NCI-H1048 (cell line): Measurements from ENCODE around the gene NFATC2IP.
A peak's percentile ranks its signal among the peaks of the same experiment; 100 is the strongest.

Experiments used
- DNase-seq: peaks from one replicate; lab custom pipeline; 2025; lab: John Stamatoyannopoulos, UW

NFATC2IP gene

DNA sequence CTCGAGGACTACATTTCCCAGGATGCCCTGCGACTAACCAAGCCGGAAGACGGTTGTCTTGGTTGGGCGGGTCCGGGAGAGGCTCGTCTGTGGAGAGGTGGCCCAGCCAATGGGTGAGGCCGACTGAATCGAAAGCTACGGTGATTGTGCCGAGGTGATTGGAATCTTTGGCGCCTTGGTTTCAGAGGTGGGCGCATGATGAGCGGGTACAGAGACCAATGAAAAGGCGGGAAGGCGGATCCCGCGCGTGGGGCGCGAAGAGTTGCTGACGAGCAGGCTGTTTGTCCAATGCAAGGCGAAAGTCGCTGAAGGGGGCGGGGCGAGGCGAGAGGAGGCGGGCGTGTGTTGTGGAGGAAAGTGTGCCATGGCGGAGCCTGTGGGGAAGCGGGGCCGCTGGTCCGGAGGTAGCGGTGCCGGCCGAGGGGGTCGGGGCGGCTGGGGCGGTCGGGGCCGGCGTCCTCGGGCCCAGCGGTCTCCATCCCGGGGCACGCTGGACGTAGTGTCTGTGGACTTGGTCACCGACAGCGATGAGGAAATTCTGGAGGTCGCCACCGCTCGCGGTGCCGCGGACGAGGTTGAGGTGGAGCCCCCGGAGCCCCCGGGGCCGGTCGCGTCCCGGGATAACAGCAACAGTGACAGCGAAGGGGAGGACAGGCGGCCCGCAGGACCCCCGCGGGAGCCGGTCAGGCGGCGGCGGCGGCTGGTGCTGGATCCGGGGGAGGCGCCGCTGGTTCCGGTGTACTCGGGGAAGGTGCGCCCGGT is at the start of gene NFATC2IP:
NFATC2IP (plus strand) TSS at position 290 of the 762 bp plus-strand sequence; CDS start at position 365, 75 bp downstream.
- peak; percentile 94 for DNase-seq

GRCh38 chr16:28901862-28902261 is 48.9 kb upstream of the NFATC2IP start:
- no peak for DNase-seq

- no peak for DNase-seq
Observed at GRCh38 chr16:28902909-28903308, 47.8 kb upstream of the NFATC2IP start.

DNA sequence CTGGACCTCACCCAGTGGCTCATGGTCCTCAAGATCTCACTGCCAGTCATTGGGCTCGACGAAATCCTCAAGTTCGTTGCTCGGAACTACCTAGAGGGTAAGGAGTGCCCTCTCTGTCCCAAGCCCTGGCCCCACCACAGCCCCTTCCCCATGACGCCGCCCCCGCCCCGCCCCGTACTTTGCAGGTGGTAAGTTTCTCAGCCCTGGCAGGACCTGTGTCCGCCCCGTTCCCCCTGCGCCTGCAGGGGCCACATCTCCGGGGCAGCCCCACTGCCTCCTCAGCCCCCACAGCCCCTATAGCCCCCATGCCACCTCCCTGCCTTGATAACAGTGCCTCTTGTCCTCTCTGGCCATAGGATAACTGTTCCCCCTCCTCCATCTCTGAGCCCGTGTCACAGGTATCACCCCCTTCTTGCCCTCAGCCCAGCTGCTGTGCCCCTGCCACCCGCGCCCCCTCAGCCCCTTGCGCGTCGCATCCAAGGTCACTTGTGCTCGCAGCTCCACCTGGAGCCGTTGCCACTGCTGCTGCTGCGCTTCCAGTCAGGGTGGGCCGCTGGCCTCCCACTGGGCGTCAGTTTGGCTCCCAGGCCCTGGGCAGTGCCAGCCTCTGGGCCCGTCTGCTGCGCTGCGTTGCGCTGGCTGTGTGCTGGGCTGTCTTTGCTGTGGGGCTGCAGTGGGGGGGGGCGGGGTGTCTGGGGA is 47.2 kb upstream of the NFATC2IP start:
- DNase-seq = no peak

- no peak for DNase-seq
Observed at GRCh38 chr16:28904363-28904762, 46.4 kb upstream of the NFATC2IP start.

DNA sequence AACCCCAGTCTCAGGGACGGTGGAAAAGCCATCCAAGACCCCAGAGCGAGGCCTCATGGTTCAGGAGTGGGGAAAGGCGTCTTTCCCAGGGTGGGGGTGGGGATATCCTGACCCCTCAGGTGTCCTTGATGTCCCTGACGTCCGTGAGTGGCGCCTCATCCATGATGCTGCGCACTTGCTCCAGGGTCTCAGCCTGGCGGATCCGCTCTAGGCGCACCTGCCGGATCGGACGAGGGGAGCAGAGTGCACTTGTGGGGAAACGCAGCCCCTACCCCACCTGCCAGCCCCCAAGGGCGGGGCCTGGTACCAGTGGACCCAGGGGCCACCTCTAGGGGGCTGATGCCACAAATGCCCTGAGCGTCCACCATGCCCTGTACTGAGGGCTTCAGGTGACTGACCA is 45.9 kb upstream of the NFATC2IP start:
- no peak for DNase-seq

DNA sequence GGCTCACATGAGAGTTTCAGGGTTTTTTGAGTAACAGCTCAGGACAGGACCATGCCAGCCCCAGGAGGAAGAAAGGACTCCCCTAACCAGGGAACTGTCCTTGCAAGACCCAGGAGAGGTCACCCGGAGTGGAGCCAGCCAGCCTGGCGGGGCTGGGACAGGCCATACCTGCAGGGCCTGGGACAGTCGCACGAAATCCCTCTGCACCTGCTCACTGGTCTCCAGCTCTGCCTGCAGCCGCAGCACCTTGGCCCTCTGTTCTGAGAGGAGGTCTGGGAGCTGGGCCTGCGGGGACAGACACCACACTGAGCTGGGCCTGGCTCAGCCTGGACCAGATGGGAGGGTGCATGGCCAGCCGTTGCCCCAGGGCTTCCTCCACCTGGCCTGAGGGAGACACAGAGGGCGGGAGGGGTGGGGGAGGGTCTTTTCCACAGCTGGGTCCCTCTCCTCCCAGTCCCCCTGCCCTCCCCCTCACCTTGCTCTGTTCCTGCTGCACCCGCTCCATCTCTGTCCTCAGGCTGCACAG is 45.4 kb upstream of the NFATC2IP start:
- no peak for DNase-seq

- no peak for DNase-seq
Observed at GRCh38 chr16:28905800-28906372, 44.9 kb upstream of the NFATC2IP start.

GRCh38 chr16:28910086-28911031 is 40.4 kb upstream of the NFATC2IP start:
- no peak for DNase-seq

GRCh38 chr16:28912558-28912957 is 38.2 kb upstream of the NFATC2IP start:
- no peak for DNase-seq

DNA sequence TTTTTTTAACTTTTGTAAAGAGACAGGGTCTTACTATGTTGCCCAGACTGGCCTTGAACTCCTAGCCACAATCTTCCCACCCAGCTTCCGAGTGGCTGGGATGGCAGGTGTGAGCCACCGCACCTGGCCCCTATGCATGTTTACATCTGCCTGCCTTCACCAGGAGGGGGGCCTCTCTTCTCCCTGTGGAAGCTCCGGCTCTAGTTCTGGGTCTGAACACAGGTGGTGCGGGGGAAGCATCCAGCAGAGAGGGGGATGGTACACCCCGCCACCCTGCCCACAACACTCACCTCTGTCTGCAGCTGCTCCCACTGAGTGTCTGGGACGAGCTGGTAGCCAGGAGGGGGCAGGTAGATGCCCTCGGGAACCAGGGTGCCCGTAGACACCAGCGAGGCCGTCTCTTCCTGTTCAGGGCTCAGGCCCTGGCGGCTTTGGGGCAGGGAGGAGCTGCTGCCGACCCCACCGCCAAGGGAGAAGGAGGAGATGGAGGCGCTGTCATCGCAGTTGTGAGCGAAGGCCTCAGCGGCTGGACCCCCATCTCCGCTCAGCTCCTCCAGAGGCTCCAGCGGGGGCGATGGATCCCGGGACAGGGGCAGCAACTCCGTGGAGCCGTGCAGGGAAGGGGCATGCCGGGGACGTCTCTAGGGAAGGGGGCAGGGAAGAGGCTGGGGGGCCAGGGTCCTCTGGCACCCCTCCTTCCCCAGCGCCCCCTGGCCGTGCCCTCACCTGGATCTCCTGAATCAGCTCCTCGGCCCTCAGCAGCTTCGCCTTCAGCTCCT is 36.6 kb upstream of the NFATC2IP start:
- no peak for DNase-seq

GRCh38 chr16:28915181-28915580 is 35.6 kb upstream of the NFATC2IP start:
- no peak for DNase-seq

GRCh38 chr16:28917095-28917494 is 33.6 kb upstream of the NFATC2IP start:
- DNase-seq = no peak

DNA sequence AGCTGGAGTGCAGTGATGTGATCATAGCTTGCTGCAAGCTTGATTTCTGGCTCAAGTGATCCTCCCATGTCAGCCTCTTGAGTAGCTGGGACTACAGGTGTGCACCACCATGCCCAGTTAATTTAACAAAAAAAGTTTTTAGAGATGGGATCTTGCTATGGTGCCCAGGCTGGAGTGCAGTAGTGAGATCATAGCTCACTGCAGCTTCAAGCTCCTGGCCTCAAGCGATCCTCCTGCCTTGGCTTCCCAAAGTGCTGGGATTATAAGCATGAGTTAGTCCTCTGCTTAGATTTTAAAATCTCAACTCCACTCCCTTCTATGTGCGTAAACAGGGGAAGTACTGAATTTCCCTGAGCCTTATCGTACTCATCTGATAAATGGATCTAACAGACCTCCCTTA is 32.0 kb upstream of the NFATC2IP start:
- no peak for DNase-seq

GRCh38 chr16:28923231-28923587 is 27.5 kb upstream of the NFATC2IP start:
- no peak for DNase-seq

DNA sequence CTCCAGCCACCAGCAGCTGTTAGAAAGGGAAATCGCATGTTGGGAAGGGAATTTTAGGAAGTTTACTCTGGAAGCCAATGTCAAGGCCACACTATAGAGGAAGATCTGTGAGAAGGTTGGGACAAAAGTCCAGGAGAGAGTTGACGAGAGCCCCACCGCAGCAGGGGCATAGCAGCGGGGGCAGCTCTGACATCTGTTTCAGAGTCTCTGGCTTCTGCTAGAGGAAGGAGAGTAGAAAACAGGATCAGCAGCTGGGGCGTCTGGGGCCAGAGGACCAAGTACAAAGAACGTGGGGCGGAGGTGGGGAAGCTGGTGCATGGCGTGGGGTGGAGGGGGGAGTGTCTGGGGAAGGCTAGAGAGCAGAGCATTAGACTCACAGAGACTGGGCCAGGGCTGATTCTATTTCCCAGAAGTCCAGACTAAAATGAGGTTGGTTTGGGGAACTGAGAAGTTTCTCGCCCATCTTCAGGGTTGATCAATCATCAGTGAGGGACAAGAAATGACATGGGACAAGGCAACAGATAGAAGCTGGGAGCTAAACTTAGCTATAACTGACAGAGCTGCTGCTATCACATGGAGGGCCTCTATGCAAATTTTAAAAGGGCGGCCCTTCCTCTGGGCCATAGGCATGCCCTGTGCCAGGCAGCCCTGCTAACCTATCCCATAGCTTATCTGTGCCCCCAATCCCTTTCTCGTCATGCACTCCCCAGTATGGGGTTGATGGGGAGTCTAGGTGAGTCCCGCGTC is 26.9 kb upstream of the NFATC2IP start:
- DNase-seq = peak; percentile 24

GRCh38 chr16:28924399-28924761 is 26.4 kb upstream of the NFATC2IP start:
- DNase-seq = no peak

GRCh38 chr16:28924762-28925385 is 25.9 kb upstream of the NFATC2IP start, which contains the start of gene RABEP2:
Gene RABEP2 (minus strand): TSS chr16:28925238. CDS start chr16:28925163, 75 bp downstream.
- peak; percentile 78 for DNase-seq

DNA sequence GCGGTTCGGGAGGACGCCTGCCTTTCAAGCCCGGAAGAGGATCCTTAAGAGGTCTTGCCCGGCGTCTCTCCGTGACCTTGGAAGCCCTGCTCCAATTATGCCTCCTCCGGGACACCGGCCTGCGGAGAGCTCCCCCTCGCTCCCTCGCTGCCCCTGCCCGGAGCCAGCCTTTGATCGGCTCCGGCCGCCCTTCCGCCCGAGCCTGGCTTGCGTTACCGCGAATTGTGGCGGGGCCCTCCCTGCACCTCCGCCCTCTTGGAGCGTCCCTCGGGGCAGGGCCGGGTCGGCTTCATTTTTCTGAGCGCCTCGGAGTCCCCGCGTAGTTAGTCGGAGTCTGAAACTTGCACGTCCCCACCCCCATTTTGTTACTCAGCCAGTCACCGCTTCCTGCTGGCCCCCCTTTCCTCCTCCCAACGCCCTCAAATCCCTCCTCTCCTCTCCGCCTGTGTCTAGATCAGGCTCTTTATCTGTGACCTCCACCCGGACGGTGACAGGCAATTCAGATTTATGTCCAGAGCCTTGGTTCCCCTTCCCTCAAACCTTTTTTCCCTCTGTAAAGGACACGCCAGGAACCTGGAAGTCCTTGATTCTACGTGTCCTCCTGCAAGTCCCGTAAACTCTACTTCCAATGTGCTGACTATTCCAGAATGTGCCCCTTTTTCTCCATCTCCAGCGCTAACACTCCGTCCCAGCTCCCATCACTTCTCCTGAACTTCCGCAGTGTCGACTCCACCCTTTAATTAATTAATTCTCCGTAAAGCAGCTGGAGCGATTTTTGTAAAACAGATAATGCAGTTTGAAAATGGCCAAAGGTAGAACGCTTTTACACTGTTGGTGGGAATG is 25.1 kb upstream of the NFATC2IP start:
- DNase-seq = no peak
